ENCODE measurements around the gene RPS6KL1.

The RPS6KL1 gene

DNA sequence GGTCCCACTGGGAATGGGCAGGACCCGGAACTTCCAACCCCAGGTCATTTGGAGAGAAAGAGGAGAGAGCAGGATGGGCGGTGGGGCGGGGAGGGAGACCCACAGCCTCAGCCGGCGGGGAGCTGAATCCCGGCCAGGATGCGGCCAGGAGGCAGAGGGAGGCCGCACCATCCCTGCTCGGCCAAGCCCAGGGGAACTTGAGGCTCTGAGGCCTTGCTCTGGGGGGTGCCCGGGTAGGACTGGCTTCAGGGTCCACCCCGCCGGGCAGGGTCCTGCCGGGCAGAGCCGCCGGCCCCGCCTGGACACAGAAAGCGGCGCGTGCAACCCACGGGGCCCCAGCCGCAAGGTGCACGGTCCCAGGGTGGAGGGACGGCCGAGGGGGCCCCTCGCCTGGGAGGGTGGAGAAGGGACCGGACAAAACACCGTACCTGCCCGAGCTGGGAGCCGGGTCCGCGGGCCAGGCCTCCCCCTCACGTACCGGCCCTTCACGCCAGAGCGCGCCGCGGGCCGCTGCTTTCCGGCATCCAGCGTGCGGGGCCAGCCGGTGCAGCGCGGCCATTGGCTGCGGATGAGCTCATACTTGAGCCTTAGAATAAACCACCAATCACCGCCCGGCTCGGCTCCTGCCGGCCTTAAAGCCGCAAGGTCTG lies at the start of gene RPS6KL1:
Gene RPS6KL1, minus strand, starts transcription at position 509 of the 650 bp plus-strand sequence. CDS start 1,719 bp downstream, outside the sequence.
- intact Hi-C loops (cut with DNase I; ENCODE audit: low total_unique reads) = no loop called here
- Histone ChIP-seq H3K4me3 (peak within 1 kb of the TSS; percentile 57 to 67), H3K4me1 (peaks cover 0 to 19% (median 15%) of the 10 kb centered on the region in 4 donors), H3K27ac (peak within 1 kb of the TSS; percentile 59 to 68), H3K36me3 (peaks cover 0 to 8% (median 7%) of the 10 kb centered on the region in 3 donors), H3K9me3 (no peaks in the 10 kb centered on the region), H3K27me3 (no peaks in the 10 kb centered on the region)
- TF ChIP-seq, protein P1, sequence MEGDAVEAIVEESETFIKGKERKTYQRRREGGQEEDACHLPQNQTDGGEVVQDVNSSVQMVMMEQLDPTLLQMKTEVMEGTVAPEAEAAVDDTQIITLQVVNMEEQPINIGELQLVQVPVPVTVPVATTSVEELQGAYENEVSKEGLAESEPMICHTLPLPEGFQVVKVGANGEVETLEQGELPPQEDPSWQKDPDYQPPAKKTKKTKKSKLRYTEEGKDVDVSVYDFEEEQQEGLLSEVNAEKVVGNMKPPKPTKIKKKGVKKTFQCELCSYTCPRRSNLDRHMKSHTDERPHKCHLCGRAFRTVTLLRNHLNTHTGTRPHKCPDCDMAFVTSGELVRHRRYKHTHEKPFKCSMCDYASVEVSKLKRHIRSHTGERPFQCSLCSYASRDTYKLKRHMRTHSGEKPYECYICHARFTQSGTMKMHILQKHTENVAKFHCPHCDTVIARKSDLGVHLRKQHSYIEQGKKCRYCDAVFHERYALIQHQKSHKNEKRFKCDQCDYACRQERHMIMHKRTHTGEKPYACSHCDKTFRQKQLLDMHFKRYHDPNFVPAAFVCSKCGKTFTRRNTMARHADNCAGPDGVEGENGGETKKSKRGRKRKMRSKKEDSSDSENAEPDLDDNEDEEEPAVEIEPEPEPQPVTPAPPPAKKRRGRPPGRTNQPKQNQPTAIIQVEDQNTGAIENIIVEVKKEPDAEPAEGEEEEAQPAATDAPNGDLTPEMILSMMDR (IDR thresholded peaks at IDR 0.05) = no peak
- peak; percentile 79 to 89 for DNase-seq

DNA sequence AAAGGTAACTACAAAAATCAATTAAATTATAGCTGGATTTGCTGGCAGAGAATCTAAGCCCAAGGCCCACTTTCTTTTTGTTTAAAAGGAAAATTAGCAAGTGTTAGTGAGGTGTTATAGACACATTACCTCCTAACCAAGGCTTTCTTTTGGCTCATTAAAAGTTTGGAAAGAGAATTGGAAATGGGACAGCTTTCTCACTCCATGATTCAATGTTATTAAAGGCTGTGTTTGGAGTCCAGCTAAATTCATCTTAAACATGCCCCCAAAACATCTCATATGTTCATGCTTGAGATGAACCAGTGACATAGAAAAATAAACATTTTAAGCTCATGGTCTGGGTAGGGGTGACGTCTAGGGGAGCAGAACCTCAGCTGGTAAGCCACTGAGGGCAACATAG lies 45.8 kb upstream of the RPS6KL1 start:
- H3K4me1 ChIP-seq = peaks cover 0 to 5% (median 0%) of the 10 kb centered on the region in 4 donors
- no peaks in the 10 kb centered on the region for H3K27me3 ChIP-seq
- H3K4me3 ChIP-seq = no peak overlapping the region
- H3K27ac ChIP-seq = no peak overlapping the region
- no peak for DNase-seq
- intact Hi-C loops (cut with DNase I; ENCODE audit: low total_unique reads) = no loop called here
- TF ChIP-seq, protein P1 (IDR thresholded peaks at IDR 0.05) = no peak
- no peaks in the 10 kb centered on the region for H3K9me3 ChIP-seq
- H3K36me3 ChIP-seq = no peaks in the 10 kb centered on the region

DNA sequence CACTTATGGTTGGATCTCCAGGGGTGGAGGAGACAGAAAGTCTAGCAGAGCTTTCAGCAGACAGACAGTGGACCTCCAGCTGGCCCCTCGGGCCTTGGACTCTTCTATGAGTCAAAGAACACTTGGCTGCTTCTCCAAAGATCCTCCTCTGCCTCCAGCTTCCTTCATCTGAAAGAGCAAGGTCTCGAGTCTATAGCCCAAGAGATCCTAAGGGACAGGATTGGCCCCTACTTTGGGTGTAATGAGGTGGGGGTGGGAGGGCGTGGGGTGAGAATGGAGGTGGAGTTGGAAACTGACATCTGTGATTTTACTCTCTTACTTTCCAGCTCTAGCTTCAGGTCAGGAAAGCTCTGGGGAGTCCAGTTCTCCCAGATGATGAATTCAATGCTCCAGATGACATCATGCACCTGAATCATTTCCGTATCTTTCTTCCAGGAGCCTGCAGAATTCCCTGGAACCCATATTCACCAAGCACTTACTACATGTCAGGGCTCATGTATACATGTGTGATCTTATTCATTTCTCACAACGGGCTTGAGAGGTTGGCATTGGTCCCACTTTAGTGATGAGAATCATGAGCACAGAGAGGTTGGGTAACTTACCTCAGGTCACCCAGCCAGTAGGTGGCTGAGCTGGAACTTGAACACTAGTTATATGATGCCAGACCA lies 42.6 kb upstream of the RPS6KL1 start:
- intact Hi-C loops (cut with DNase I; ENCODE audit: low total_unique reads) = no loop called here
- H3K27ac ChIP-seq = no peak overlapping the region
- no peak for DNase-seq
- H3K4me1 ChIP-seq = peaks cover 0 to 5% (median 0%) of the 10 kb centered on the region in 4 donors
- H3K4me3 ChIP-seq = no peak overlapping the region
- H3K9me3 ChIP-seq = no peaks in the 10 kb centered on the region
- no peaks in the 10 kb centered on the region for H3K27me3 ChIP-seq
- TF ChIP-seq, protein P1 (IDR thresholded peaks at IDR 0.05) = no peak
- H3K36me3 ChIP-seq = no peaks in the 10 kb centered on the region

DNA sequence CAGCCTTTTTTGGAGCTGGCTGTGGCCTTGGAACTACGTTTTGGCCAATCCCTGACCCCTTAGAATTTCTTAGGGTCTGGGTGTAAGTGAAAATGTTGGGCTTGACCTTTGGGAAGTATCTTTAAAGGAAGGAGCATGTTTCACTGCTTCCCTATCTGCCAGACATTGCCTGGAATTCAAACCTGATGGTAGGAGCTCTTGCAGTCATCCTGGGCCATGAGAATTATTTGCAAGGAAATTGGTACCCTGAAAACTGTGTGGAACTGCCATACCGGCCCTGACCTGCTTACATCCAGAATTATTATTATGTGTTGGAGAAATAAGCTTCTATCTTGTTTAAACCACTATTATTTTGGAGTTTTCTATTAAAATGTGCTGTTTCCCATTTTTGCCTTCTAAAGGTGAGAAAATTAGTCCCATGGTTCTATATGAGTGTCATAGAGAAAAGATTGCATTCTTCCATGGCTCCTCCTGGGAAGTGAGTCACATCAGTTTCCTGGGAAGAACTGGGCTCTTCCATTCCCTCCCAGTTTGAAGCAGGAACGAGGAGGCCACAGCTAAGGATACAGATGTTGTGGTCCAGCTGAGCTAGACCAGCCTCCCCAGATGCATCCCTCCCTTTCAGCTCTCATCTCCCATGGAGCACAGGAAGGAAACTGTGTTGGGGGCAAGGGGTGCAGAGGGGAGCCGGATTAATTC lies 41.9 kb upstream of the RPS6KL1 start:
- no peak overlapping the region for H3K4me3 ChIP-seq
- no peaks in the 10 kb centered on the region for H3K27me3 ChIP-seq
- H3K27ac ChIP-seq = no peak overlapping the region
- H3K9me3 ChIP-seq = no peaks in the 10 kb centered on the region
- no peak for DNase-seq
- no peaks in the 10 kb centered on the region for H3K36me3 ChIP-seq
- intact Hi-C loops (cut with DNase I; ENCODE audit: low total_unique reads) = no loop called here
- TF ChIP-seq, protein P1 (IDR thresholded peaks at IDR 0.05) = no peak
- H3K4me1 ChIP-seq = peaks cover 0 to 5% (median 0%) of the 10 kb centered on the region in 4 donors

DNA sequence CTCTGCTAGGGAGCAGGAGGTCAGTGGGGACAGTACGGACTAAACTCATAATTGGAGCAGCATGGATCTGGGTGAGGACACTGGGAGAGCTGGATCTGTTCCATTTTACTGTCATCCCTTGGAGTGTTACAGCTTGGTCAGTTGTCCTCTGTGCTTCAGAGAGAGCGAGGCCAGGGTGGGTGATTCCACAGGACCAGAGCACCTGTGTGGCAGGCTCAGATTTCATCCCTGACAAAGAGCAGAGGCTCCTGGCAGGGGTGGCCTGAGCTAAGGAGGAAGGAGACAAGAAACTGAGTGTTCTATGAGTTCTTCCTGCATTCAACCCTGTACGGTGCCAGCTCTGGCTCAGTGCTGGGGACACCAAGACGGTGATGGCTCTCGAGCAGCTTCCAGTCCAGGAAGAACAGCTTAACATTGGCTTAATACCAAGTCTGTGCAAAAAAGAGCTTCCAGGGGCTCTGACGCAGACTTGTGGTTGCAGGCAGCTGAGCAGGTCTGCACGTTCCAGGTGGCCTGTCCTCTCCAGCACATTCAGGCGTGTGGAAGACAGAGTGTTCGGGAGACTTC lies 40.7 kb upstream of the RPS6KL1 start:
- no peak overlapping the region for H3K27ac ChIP-seq
- DNase-seq = no peak
- no peaks in the 10 kb centered on the region for H3K36me3 ChIP-seq
- TF ChIP-seq, protein P1 (IDR thresholded peaks at IDR 0.05) = no peak
- intact Hi-C loops (cut with DNase I; ENCODE audit: low total_unique reads) = no loop called here
- no peak overlapping the region for H3K4me3 ChIP-seq
- H3K27me3 ChIP-seq = no peaks in the 10 kb centered on the region
- peaks cover 0 to 5% (median 0%) of the 10 kb centered on the region in 4 donors for H3K4me1 ChIP-seq
- no peaks in the 10 kb centered on the region for H3K9me3 ChIP-seq

Data from tibial artery (tissue), 4 donors.